Testis (tissue), 3 donors: ENCODE measurements around the gene RTP3. TPM values are rescaled to one million over a fixed set of nuclear protein-coding genes. Genes with fewer than 3 reads are reported as not detected.

ENCODE experiments used
- DNase-seq: peaks from one replicate; pipeline ENCODE4 v3.0.0-alpha.2; 2019
- H3K27ac ChIP-seq, 2 donors: fragments of 200-600 bp; sonication (generic); one replicate each; pipeline ENCODE4 v1.5.1; 2019
- H3K27me3 ChIP-seq: fragments of 200-600 bp; sonication (generic); one replicate; pipeline ENCODE4 v1.5.1; 2019
- H3K36me3 ChIP-seq: fragments of 200-600 bp; sonication (generic); one replicate; pipeline ENCODE4 v1.5.1; 2017; ENCODE audit warnings: low read depth; ENCODE audit errors: missing control alignments
- H3K4me1 ChIP-seq: fragments of 200-600 bp; sonication (generic); one replicate; pipeline ENCODE4 v1.5.1; 2019
- H3K4me3 ChIP-seq, 2 donors: fragments of 200-600 bp; sonication (generic); one replicate each; pipeline ENCODE4 v1.5.1; 2017 to 2019
- H3K9me3 ChIP-seq: fragments of 200-600 bp; sonication (generic); one replicate; pipeline ENCODE4 v1.5.1; 2017
- CTCF ChIP-seq, 3 experiments: fragments of 450-650 bp in 2 of 3; fragments of 200-600 bp in 1 of 3; sonication (generic) in 1 of 3; IDR thresholded peaks; one replicate each; pipeline ENCODE4 v1.5.1; 2016 to 2019; ENCODE audit warnings: antibody characterized with exemption in 3 of 3, mild to moderate bottlenecking in 2 of 3, moderate library complexity in 1 of 3
- POLR2A ChIP-seq: fragments of 450-650 bp; IDR thresholded peaks from one replicate; pipeline ENCODE4 v1.6.1; 2017; ENCODE audit warnings: antibody characterized with exemption, mild to moderate bottlenecking, moderate library complexity
- WGBS, 2 donors: methylation state at CpG; one replicate each; pipeline ENCODE4 v1.1.5; 2018; 5-methylcytosine and 5-hydroxymethylcytosine counted together
- intact Hi-C: fragments of 100-400 bp; cut with DNase I; formaldehyde crosslinking; loops from one replicate; pipeline ENCODE4 v1.15.1; 2023; ENCODE audit warnings: low total_unique reads
- polyA plus RNA-seq: library from polyadenylated mRNA; stranded (reverse); fragments of 350-450 nt; fragmentation: Illumina TruSeq; extraction: RNeasy Lipid Tissue Mini Kit (QIAGEN cat#74804); gene quantifications from one replicate; pipeline ENCODE4 v1.2.3, GENCODE V29; 2014; ENCODE audit warnings: low read depth, low replicate concordance; ENCODE audit not compliant: insufficient read depth
- total RNA-seq, 2 donors: library from RNA; depleted of rRNA; stranded (reverse); fragments of >200 nt; gene quantifications; one replicate each; pipeline ENCODE4 v1.2.3, GENCODE V29; 2016

The RTP3 gene
- total and polyA plus RNA-seq, 3 donors from 2014 or later, result 0.50 to 2.0 (median 1.1) TPM

- no peaks in the 10 kb centered on the region for H3K36me3 ChIP-seq
- no peaks in the 10 kb centered on the region for H3K4me1 ChIP-seq
- H3K9me3 ChIP-seq, result no peaks in the 10 kb centered on the region
- TF ChIP-seq CTCF (IDR thresholded peaks at IDR 0.05) (no peak), POLR2A (no peak)
- no peaks in the 10 kb centered on the region for H3K27me3 ChIP-seq
- H3K4me3 ChIP-seq, result no peak overlapping the region
- intact Hi-C loops, result no loop called here
- no peak for DNase-seq
- H3K27ac ChIP-seq, result no peak overlapping the region
- 78 to 88% methylated on average over 3 of the region's 3 CpGs for WGBS, 2 donors
Measured at GRCh38 chr3:46524008-46524407, 26.2 kb downstream of the RTP3 start.

GRCh38 chr3:46524832-46525231, 27.1 kb downstream of the RTP3 start:
- no peaks in the 10 kb centered on the region for H3K4me1 ChIP-seq
- H3K27ac ChIP-seq, result no peak overlapping the region
- 96 to 99% methylated on average over 3 of the region's 3 CpGs for WGBS, 2 donors
- H3K9me3 ChIP-seq, result no peaks in the 10 kb centered on the region
- intact Hi-C loops, result no loop called here
- H3K27me3 ChIP-seq, result no peaks in the 10 kb centered on the region
- H3K36me3 ChIP-seq, result no peaks in the 10 kb centered on the region
- TF ChIP-seq CTCF (IDR thresholded peaks at IDR 0.05) (no peak), POLR2A (no peak)
- no peak for DNase-seq
- no peak overlapping the region for H3K4me3 ChIP-seq

- H3K27ac ChIP-seq, result no peak overlapping the region
- no peak for TF ChIP-seq POLR2A
- TF ChIP-seq CTCF (IDR thresholded peaks at IDR 0.05), result no peak
- no peaks in the 10 kb centered on the region for H3K9me3 ChIP-seq
- no peak for DNase-seq
- intact Hi-C loops, result no loop called here
- WGBS, 2 donors, result 89 to 94% methylated on average over 5 of the region's 5 CpGs
- H3K27me3 ChIP-seq, result no peaks in the 10 kb centered on the region
- H3K4me1 ChIP-seq, result no peaks in the 10 kb centered on the region
- no peaks in the 10 kb centered on the region for H3K36me3 ChIP-seq
- H3K4me3 ChIP-seq, result no peak overlapping the region
Measured at GRCh38 chr3:46527239-46527638, 29.5 kb downstream of the RTP3 start.

GRCh38 chr3:46533091-46533490, 35.3 kb downstream of the RTP3 start:
- H3K9me3 ChIP-seq, result no peaks in the 10 kb centered on the region
- no peak for DNase-seq
- H3K4me3 ChIP-seq, result no peak overlapping the region
- WGBS, 2 donors, result 86 to 87% methylated on average over 3 of the region's 3 CpGs
- intact Hi-C loops, result no loop called here
- H3K36me3 ChIP-seq, result no peaks in the 10 kb centered on the region
- H3K27me3 ChIP-seq, result no peaks in the 10 kb centered on the region
- TF ChIP-seq POLR2A (no peak), CTCF (IDR thresholded peaks at IDR 0.05) (no peak)
- no peak overlapping the region for H3K27ac ChIP-seq
- H3K4me1 ChIP-seq, result no peaks in the 10 kb centered on the region

- H3K4me1 ChIP-seq, result no peaks in the 10 kb centered on the region
- intact Hi-C loops, result no loop called here
- H3K36me3 ChIP-seq, result no peaks in the 10 kb centered on the region
- 93 to 95% methylated on average over 5 of the region's 5 CpGs for WGBS, 2 donors
- DNase-seq, result no peak
- no peaks in the 10 kb centered on the region for H3K27me3 ChIP-seq
- H3K4me3 ChIP-seq, result no peak overlapping the region
- H3K27ac ChIP-seq, result no peak overlapping the region
- no peaks in the 10 kb centered on the region for H3K9me3 ChIP-seq
- no peak for TF ChIP-seq CTCF (IDR thresholded peaks at IDR 0.05)
- TF ChIP-seq POLR2A, result no peak
Measured at GRCh38 chr3:46535746-46536145, 38.0 kb downstream of the RTP3 start.
